Right lobe of liver (tissue), 4 donors: ENCODE measurements around the gene PHYHIPL.

Experiments used
- CTCF ChIP-seq, 4 donors: fragments of 200-600 bp in 3 of 4; fragments of 450-650 bp in 1 of 4; IDR thresholded peaks; one replicate each; pipeline versions ENCODE4 v1.5.1 to v1.8.0; 2016 to 2022; ENCODE audit warnings: antibody characterized with exemption in 4 of 4, mild to moderate bottlenecking in 2 of 4
- POLR2A ChIP-seq: fragments of 450-650 bp; IDR thresholded peaks from one replicate; pipeline ENCODE4 v1.6.1; 2017; ENCODE audit warnings: antibody characterized with exemption, mild to moderate bottlenecking
- donor health status: DM: no; HTN: no; CAD: no.
- donor health status: DM: no; HTN: no; CAD: no.
- donor health status: DM: no; HTN: yes; CAD: no.

- TF ChIP-seq CTCF (IDR thresholded peaks at IDR 0.05) (no peak), POLR2A (no peak)
Observed at GRCh38 chr10:59143544-59143943, 32.9 kb upstream of the PHYHIPL start.
